ENCODE measurements around the gene KCNN2.

- no peak for TF ChIP-seq CTCF (IDR thresholded peaks at IDR 0.05 in 4 of 5, conservative IDR thresholded peaks at IDR 0.05 in 1 of 5)
- no peak for TF ChIP-seq POLR2A (IDR thresholded peaks at IDR 0.05)
Observed at GRCh38 chr5:114335391-114335790, 26.5 kb upstream of the KCNN2 start.
